MV-4-11 (cell line): Measurements from ENCODE around the gene TBCK.
A peak's percentile ranks its signal among the peaks of the same experiment; 100 is the strongest.
"Not testable (repeated sequence)": the region's sequence is repeated elsewhere in the genome, so short reads cannot be mapped to it uniquely, and the experiment has no call there.

Experiments
- DNase-seq: peaks from one replicate; lab custom pipeline; 2025; lab: John Stamatoyannopoulos, UW

TBCK gene

DNA sequence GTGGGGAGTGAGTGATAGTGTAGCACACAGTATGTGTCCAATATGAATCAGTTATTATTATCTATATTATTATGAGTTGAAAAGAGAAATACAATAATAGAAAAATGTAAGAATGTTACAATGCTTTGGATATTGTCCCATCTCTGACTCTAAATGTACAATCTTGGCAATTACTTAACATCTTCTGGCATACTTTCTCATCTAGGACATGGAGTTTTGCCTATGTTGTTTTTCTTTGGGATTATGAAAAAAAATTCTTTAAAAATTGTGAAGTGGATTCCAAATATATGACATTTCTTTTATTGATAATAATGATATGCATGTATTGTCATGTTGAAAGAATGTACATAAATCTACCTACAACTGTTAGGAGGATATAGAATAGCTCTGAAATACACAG lies 84.1 kb downstream of the TBCK start:
- no peak for DNase-seq

DNA sequence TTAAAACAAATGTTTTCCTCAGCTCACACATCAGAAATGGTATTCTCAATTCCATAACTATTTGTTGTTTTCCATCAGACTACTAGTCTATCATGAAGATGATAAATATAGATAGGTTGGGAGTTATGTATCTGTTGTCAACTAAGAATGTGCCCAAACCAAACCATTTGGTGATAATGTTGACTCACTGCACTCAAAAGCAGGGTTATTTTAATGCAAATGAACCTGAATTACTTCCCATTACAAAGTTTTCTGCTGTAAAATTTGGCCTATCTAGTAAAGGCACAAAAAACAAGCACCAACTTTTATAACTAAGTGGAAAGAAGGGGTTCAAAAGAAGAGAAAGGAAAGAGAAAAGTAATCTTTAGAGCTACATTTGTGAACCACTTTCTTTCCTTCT lies 93.5 kb downstream of the TBCK start:
- no peak for DNase-seq

DNA sequence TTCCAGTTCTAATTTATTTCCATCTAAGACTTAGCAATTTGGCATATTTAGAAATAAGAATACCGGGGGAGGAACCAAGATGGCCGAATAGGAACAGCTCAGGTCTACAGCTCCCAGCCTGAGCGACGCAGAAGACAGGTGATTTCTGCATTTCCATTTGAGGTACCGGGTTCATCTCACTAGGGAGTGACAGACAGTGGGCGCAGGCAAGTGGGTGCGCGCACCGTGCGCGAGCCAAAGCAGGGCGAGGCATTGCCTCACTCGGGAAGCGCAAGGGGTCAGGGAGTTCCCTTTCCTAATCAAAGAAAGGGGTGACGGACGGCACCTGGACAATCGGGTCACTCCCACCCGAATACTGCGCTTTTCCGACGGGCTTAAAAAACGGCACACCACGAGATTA lies 102.7 kb downstream of the TBCK start:
- not testable (repeated sequence) for DNase-seq

DNA sequence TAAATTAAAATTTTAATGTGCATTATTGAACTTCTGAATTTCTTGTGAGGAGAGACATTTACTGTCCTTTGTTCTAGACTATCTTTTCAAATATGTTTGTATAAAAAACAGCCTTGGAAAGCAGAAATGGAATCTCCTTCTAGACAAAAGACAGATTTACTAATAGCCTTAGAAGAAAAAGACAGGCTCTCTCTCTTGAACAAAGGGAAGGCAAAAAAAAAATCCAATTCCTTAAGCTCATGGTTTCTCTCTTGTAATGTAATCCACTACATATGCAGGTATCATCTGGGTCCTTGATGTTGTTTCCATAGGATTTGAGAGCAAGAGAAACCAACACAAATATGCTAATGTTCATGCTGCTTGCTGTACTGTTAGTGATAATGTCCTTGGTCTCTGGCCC lies 106.0 kb downstream of the TBCK start:
- no peak for DNase-seq

DNA sequence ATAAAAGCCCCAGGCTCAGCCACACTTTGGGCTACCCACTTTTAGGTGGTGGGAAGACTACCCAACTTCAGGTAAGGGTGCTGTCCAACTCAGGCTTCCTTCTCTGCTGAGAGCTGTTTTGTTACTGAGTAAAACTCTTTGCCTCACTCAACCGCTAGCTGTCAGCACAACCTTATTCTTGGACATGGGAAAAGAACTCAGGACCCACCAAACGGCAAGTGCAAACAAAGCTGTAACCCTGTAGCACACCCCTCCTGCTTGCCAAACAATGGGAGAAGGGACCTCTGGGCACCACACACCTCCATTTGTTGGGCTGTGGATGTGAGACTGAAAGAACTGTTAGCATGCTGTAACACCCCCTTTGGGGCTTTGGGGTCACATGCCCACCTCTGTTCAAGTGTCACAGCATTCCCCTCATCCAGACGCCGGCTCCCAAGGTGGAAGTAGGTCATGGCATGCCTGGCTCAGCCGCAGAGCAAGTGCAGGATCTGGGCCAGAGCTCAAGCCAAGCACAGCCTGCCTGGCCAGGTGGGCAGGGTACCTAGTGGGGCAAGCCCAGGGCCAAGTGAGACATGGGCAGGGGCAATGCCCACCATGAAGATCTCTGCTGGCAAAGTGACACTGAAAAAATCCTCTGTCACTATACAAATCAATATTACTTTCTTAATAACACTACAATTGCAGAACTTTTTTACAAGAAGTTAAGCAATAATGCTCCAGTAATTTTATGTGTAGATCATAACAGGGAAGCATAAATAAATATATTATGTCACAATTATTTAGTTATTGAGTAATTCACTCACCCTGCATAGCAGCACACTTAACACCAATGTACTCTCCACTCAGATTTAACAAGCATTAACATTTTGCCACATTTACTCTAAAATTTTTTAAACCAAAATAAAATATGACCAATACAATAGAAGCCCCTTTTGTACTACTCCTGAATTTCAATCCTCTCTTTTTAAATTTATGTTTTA lies 107.2 kb downstream of the TBCK start:
- DNase-seq, result no peak

DNA sequence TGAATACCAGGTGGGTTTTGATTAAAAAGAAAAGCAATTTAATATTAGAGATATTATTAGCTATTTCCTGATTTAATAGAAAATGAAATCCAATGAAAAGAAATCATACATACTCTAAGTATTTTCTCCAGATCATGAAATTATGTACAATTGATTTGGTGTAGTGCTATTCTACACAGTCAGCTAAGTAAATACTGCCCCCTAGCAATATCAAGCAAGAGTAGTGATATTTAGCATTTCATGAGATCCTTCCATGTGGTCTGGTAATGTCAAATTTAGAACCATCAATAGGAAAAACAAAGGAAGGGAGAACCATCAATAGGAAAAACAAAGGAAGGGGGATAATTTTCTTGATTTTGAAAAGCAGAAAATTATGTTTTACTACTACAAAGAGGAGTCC lies 114.6 kb downstream of the TBCK start:
- DNase-seq, result peak; percentile 8

DNA sequence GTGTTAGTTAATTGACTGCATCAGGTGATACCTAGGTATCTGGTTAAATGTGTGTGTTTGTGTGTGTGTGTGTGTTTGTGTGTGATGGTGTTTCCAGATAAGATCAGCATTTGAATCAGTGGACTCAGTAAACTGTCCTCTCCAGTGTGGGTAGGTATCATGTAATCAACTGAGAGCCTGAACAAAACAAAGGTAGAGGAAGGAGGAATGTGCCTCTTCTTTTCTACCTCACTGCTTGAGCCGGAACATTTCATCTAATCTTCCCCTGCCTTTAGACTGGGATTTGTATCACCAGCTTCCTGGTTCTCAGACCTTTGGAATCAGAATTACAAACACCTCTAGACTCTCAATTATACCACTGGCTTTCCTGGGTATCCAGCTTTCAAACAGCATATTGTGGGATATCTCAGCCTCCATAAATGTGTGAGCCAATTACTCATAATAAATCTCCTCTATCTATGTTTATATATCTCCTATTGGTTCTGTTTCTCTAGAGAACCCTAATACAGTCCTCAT lies 120.5 kb downstream of the TBCK start:
- DNase-seq, result no peak

DNA sequence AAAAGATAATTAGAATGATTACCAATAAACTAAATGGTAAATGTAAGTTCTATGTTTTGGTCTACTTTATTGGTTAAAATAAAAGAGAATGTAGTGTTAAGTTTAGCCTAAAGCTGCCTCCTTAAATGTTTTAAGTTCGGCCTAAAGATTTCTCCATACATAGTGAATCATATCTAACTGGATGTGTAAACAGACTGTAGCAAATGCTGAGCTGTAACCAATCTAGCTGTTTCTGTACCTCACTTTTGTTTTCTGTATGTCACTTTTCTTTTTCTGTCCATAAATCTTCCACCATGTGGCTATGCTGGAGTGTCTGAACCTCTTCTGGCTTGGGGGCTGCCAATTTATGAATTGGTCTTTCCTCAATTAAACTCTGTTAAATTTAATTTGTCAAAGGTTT lies 121.2 kb downstream of the TBCK start:
- DNase-seq, result peak; percentile 3

DNA sequence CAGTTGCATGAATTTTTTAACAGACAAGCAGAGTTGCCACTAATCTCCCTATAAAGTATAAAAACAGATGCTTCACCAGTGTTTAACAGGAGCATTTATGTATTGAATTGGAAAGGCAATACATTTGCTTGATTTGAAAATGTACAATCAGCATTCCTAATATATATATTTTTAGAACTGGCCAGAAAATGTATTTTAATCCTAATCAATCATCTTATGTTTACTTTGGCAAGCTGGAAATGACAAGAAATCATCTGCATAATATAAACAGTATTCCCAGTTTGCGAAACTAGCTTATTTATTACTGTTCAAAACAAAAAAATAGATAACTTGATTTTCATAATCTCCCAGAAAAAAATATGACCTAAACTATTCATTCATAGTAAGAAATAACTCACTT lies 123.9 kb downstream of the TBCK start:
- no peak for DNase-seq

DNA sequence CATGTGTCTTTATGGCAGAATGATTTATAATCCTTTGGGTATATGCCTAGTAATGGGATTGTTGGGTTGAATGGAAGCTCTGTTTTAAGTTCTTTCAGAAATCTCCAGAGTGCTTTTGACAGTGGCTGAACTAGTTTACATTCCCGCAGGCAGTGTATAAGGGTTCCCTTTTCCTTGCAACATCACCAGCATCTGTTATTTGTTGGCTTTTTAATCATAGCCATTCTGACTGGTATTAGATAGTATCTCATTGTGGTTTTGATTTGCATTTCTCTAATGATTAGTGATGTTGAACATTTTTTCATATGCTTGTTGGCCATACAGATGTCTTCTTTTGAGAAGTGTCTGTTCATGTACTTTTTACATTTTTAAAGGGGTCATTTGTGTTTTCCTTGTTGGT lies 129.8 kb downstream of the TBCK start:
- no peak for DNase-seq

DNA sequence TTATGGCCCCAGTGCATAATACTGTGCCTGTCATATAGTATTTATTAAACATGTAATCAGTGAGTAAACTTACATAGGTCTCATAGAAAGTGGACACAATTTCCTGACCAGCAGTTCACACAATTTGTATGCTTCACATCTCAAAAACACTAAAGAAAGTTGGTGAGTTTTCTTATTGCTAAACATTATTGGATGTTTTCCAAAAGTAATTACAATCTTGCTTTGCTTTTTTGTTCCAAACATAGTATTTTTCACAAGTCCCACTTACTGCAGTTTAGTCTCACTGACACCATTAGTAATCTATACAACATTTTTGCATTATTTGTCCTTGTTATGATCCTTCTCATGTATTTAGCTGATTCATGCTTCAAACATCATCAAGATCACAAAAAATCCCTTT lies 132.5 kb downstream of the TBCK start:
- DNase-seq, result no peak

DNA sequence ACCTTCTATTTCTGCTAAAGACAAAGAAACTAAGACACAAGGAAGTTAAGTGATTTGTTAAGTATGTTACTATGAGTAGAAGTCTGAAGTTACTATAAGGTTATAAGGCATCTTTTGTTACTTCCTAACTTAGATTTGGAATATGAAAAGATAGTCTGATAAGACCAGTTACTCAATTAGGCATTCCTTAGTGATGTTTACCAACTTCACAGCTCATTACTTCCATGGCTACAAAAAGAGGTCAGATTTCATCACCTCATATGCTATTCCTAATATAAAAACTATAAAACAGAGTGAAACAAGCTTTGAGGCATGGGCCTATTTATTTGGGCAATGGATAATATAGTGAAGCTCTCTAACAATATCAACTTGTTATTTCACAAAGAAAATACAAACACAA lies 143.1 kb downstream of the TBCK start:
- no peak for DNase-seq

DNA sequence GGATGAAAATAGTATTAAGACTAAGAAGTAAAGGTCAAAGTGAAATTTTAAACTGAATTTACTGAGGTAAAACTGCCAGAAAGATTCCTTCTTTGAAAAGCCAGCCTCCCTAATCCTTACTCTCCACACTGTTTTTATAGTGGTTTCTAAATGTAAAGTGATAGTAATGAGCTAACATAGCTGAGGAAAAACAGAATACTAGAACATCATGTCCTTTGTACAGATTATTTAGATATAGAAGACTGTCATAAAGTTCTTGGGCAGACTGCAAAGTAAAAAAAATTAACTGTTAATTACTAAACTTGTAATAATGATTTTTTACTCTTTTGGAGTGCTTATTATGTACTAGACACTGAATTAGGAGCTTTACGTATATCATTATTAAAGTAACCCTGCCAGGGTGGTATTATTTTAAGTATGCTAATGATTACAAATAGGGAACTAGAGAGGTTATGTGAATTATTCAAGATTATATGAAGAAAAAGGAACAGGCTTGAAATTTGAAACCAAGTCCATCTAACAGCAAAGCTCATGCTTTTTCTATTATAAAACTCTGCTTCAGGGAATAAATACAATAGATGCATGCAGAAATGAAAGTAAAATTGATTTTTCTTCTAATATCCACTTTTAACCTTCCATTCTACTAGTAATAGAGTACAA lies 150.5 kb downstream of the TBCK start:
- DNase-seq, result no peak

DNA sequence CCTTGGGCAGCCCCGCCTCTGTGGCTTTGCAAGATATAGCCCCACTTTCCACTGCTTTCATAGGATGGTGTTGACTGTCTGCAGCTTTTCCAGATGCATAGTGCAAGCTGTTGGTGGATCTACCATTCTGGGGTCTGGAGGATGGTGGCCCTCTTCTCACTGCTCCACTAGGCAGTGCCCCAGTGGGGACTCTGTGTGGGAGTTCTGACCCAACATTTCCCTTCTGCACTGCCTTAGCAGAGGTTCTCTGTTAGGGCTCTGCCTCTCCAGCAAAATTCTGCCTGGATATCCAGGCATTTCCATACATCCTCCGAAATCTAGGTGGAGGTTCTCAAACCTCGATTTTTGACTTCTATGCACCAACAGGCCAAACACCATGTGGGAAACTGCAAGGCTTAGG lies 153.7 kb downstream of the TBCK start:
- DNase-seq, result no peak

DNA sequence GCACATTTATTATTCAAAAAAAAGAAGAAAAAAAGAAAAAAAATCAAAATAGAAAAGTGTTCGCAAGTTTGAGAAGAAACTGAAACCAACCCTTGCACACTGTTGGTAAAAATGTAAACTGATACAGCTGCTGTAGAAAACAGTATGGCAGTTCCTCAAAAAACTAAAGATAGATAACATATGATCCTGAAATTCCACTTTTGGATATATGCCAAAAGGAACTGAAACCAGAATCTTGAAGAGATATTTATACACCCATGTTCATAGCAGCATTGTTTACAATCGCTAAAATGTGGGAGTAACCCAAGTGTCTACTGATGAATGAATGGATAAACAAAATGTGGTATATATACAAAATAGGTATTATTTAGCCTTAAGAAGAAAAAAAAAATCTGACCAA lies 155.4 kb downstream of the TBCK start:
- peak; percentile 94 for DNase-seq

DNA sequence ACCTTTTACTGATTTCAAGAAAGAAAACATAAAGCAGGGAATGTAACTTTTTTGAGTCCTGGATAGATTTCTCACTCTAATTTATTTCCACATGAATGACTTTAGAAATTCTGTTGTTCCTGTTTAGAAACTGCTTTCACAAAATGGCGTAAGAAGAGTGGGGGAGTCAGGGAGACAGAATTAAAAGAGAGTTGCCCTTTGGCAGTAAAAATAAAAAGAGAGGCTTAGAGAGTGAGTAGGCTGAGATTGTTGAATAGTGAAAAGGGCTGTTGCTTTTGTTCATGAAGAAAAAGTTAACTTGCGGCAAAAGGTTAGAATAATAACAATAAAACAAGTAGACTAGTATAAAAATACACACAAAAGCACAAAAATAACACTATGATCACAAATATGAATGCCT lies 166.1 kb downstream of the TBCK start:
- DNase-seq, result no peak

DNA sequence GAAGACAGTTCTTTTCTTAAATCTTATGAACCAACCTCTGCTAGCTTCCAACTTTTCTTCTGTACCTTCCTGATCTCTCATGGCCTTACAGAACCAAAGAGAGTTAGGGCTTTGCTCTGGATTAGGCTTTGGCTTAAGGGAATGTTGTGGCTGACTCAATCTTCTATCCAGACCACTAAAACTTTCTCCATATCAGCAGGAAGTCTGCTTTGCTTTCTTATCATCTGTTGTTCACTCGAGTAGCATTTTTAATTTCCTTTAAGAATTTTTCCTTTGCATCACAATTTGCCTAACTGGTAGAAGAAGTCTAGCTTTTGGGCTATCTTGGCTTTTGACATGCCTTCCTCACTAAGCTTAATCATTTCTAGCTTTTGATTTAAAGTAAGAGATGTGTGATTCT lies 167.0 kb downstream of the TBCK start:
- DNase-seq, result no peak

DNA sequence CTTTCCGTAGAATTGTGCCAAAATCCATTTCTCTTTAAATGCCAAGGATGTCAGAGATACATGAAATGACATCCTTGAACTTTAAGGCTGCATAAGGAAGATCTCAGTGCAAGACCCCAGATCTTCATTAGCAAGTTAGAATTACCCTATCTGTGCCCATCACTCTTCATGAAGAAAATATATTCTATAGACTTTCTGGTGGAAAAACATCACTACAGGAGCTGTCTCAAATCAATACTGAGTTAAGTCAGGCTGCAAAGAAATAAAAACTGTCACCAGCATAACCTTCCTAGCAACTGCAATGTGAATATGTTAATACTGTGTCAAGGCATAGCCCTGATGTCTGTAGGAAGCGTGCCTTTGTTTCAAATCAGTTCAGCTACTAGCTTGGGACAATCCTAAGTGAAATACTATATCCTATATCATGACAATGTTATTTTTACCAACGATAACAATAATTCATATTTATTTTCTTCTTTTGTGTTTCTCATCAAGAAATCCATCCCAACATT lies 173.3 kb downstream of the TBCK start:
- no peak for DNase-seq

DNA sequence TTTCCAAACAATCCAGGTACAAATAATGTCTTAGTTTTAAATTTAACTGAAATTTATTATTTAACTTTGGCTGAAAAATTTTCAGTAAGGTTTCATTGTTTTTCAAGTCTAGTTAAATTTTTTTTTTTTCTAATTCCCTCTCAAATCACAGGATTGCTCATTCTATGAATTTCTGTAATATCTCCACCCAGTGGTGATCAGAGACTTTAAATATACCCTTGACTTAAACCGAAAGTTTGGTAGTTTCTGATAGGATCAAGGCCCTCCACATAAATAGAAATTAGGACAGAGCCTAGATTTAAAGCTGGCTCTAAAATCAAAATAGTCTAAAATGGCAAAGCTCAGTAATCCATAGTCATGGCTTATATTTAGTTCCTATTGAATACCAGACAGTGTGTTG lies 175.4 kb downstream of the TBCK start:
- no peak for DNase-seq

DNA sequence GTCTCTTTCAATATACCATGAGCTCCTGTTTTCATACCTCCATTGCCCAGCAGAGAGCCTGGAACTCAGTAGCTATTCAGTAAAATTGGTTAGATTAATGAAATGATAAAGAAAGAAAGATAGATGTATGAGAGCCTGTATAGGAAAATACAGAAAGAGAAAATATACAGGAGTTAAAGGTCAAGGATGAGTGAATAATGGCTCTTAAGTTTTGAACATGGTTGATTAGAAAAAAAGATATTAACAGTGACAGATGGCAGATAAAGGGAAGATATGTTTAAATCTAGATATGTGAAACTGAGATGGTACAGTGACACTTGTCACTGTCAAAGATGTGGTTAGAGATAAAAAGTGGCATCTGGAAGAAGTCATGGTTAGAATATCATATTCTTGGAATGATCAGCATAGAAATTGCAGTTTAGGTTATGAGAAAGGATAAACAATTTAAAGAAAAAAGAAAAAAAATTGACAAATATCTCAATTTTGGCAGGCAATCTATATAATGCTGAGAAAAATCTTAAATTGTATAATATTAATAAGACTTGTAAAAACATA lies 179.2 kb downstream of the TBCK start:
- no peak for DNase-seq

DNA sequence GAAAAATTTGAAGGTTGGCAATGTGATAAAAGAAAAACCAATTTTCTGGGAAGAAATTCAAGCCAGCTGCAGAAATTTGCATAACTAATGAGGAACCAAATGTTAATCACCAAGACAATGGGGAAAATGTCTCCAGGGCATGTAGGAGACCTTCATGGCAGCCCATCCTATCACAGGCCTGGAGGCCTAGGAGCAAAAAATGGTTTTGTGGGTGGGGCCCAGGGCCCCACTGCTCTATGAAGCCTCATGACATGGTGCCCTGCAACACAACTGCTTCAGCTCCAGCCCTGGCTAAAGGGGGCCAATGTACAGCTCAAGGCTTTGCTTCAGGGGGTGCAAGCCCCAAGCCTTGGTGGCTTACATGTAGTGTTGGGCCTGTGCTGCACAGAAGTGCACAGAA lies 184.0 kb downstream of the TBCK start:
- no peak for DNase-seq

DNA sequence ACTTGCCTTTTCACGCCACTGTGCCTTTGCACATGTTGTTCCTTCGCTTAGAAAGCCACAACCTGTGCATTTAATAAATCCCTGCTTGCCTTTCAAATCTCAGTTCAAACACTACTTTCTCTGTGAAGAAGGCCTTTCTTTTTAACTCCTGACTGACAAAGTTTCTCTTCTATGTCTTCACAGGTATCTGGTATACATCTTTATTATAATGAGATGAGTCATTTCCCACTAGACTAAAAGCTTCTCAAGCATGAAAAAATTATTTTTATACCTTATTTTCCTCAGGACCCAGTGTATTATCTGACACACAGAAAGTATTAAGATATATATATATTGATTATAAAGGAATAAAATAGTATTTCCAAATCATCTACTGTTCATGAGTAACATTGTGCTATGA lies 189.9 kb downstream of the TBCK start:
- no peak for DNase-seq
